Skin of body (tissue), 2 donors: ENCODE results near the gene PARM1. TPM values are rescaled to one million over a fixed set of nuclear protein-coding genes. Genes with fewer than 3 reads are reported as not detected.

Experiments used
- DNase-seq: peaks from one replicate; lab custom pipeline; 2025; lab: John Stamatoyannopoulos, UW
- total RNA-seq: library from RNA; depleted of rRNA; stranded (reverse); fragments of >200 nt; gene quantifications from one replicate; pipeline ENCODE4 v1.2.3, GENCODE V29; 2014

PARM1 gene
- total RNA-seq, 1 donor from 2014 or later = 18.9 TPM

DNA sequence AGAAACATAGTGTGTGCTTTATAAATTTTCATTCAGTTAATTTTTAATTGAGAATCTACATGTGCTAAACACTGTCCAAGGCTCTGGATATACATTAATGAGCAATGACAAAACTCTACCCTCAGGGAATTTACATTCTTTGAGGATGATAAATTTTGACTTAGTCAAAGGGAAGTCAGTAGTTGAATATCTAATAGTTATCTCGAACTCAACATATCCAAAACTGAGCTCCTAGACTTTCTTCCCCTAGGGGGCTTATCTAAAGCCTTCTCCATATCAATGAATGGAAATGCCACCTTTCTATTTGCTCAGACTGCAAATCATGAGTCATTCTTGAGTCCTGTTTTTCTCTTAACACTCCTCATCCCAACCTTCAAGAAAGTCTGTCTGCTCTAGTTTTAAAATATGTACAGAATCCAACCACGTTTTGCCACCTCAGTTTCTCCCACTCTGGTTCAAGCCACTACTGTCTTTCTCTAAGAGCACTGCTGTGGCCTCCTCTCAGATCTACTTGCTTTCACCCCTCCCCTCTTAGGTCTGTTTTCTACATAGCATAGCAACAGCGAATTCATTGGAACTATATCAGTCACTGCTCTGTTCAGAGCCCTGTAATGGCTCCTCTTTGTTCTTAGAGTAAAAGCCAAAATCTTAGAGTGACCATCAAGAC is 9.5 kb downstream of the PARM1 start:
- no peak for DNase-seq

DNA sequence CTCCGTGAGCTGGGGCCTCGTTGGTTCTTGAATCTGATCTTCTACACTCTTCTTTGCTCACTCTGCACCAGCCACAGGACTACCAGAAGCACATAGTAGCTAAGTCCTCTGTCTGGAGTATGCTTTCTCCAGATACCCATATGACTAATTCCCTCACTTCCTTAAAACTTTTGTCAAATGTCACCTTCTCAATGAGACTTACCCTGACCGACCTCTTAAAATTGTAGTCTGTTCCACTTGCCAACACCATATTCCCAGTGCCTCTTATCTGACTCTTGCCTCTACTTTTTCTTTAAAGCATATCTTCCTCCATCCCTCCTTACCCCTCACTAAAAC is 10.0 kb downstream of the PARM1 start:
- no peak for DNase-seq

DNA sequence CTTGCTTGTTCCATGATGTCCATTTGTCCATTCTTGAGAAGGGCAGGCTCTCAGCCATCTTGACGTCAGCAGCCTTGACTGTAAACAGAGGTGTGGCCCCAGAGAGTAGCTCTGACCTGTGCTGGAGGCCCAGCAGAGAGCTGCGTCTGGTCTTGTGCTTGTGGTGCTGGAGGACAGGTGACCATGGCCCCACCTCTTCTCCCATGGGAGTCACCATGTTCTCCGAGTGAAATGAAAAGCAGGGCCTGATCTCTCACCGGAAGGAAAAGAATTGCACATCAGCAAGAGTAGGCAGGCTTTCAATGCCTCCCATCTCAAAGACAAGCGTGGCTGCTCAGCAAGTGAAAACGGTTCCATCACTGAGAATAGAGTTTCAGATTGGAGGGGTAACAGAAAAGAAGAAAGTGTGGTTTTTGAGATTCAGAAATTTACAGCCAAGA is 11.5 kb downstream of the PARM1 start:
- DNase-seq = no peak

DNA sequence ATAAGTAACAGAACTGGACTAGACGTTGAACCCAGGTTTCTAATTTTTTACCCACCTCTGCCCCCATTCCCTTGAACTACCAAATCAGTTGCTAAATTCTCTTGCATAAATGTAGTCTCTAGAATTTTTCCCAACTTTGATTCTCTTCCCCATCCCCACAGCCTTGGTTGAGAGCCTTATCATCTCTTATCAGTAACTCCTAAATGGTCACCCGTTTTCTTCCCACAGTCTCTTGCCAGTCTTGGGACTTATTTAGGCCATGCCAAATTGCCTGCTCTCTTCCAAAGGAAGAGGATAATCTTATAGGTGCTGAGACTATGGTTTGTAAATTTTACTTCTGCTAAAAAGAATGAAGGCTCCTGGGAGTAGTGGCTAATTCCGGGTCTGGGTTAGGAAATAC is 13.3 kb downstream of the PARM1 start:
- no peak for DNase-seq

GRCh38 chr4:74947798-74948197 is 14.9 kb downstream of the PARM1 start:
- DNase-seq = no peak

DNA sequence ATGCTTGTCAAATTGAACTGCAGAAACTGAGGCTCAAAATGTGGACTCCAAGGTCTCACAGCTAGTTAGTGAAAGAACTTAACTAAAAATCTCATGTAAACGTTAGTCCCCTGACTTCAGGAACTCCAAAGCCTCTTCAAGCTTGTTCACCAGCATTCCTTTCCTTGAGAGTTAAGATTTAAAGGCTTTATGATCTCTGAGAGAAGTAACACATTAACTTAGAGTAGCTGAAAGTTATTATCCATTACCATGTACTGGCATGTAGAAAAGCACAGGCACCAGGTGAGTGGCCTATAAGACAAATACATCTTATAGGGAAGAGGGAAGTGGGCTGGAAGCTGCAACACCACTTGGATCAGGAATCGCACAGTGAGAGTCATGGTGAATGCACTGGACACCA is 15.3 kb downstream of the PARM1 start:
- no peak for DNase-seq

DNA sequence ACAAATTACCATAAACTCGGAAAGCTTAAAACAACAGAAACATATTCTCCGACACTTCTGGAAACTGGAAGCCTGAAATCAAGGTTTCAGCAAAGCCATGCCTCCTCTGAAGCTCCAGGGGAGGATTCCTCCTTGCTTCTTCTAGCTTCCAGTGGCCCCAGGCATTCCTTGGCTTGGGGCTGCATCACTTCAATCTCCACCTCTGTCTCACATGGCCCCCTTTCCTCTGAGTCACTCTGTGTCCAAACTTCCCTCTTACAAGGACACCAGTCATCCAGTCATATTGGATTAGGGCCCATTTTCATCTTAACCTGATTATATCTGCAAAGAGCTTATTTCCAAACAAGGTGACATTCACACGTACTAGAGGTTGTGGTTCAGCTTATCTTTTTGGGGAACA is 17.3 kb downstream of the PARM1 start:
- no peak for DNase-seq

DNA sequence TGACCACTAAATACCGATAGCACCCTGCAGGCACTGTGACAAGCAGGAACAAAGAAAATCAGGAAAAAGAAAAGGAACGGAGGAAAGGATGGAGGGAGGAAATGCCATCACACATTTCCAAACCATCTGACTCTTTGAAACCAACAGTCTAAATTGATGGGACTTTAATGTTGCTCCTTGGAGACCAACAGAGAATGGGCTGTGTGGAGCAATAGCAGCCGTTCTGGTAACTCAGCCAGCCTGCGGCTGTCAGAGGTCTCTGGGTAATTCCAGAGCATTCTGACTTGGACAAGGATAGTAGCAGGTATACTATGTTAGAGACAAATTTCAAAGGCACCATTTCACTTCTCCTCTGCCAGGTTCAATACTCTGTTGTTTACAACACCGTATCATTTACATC is 18.0 kb downstream of the PARM1 start:
- no peak for DNase-seq

DNA sequence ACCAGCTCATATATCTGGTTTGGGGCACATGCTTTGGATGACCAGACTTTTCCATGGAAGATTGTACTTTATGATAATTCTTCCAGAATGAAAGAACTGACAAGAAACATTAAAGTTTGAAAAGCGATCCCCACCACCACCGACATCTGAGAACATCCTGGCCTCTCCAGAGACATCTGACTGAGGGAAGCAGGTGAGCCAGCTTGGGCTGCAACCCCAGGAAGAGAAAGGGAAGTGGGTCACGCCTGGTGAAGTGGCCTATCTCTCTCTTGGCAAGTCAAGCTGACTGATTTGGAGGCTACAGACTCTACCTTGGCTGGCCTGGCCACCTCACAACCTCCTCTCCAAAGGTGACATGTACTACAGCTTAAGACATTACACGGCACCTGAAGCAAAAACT is 20.7 kb downstream of the PARM1 start:
- no peak for DNase-seq

DNA sequence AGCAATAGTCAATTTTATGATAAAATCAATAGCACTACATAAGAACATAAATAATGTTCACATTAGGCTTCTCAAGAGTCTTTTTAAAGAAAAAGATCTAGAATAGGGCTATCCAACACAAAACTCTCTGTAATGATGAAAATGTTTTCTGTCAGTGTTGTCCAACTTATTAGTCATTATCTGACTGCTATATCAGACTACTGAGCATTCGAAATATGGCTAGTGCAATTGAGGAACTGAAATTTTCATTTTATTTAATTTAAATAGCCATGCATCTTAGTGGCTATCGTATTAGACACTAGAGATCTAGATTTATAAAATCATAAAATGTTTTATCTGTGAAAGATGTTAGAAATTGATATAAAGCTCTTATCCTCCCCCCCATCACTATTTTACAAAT is 26.0 kb downstream of the PARM1 start:
- DNase-seq = no peak

DNA sequence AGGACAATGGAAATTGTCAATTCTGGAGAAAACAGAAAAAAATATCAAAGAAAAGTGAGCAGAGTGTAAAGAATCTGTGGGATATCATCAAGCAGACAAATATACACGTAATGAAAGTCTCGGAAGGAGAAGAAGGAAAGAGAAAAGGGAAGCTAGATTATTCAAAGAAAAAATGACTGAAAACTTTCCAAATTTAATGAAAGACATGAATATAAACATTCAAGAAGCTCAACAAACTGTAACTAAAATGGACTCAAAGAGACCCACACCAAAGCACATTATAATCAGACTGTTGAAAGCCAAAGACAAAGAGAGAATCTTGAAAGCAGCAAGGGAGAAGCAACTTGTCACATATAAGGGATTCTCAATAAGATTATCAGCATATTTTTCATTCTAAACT is 28.3 kb downstream of the PARM1 start:
- no peak for DNase-seq

GRCh38 chr4:74962584-74962983 is 29.7 kb downstream of the PARM1 start:
- no peak for DNase-seq

DNA sequence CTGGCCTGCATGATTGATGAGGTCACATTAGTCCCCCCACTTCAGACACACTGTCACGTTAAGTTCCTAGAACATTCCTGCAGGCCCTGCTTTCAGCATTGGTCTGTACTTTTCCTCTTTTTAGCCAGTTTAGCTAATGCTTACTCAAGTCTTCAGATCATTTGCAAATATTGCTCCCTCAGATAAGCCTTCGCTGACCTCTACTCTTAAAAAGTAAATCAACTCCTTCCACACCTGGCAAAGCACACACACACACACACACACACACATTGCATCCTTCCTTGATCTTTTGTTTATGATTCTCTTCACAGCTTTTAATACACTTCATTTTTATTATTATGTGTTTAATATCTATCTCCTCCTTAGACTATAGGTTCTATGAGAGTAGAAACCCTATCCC is 31.4 kb downstream of the PARM1 start:
- no peak for DNase-seq

- no peak for DNase-seq
Observed at GRCh38 chr4:74967324-74967723, 34.4 kb downstream of the PARM1 start.

DNA sequence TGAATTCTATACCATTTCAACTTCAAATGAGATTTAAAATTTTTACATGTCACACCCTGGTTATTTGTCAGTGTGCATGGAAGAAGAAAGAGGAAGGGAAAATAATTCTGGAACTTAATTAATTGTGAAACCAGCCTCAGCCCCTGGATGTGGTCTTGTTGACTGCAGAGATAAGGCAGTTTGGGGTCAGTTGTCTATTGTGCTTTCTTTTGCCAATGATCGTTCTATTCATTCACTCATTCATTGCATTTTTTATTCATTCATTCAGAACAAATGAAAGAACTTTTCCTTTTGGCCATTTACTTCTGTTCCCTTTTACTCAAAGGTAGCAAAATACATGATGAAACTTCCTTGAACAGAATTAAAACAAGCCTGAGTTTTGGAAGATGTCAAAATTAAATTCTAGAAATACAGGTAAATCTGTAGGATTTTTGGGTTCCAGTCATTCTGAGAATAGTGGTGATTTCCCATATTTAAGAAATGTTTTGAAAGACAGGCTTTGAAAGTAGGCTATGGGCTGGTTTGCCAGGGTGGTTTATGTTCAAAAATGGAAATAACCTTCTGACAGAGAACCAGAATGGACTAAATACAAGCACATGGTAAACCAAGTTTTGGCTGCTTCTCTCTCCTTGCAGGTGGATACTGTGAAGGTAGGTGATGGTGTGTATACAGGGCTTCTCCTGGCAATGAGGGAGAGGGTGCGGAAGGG is 35.7 kb downstream of the PARM1 start:
- no peak for DNase-seq

DNA sequence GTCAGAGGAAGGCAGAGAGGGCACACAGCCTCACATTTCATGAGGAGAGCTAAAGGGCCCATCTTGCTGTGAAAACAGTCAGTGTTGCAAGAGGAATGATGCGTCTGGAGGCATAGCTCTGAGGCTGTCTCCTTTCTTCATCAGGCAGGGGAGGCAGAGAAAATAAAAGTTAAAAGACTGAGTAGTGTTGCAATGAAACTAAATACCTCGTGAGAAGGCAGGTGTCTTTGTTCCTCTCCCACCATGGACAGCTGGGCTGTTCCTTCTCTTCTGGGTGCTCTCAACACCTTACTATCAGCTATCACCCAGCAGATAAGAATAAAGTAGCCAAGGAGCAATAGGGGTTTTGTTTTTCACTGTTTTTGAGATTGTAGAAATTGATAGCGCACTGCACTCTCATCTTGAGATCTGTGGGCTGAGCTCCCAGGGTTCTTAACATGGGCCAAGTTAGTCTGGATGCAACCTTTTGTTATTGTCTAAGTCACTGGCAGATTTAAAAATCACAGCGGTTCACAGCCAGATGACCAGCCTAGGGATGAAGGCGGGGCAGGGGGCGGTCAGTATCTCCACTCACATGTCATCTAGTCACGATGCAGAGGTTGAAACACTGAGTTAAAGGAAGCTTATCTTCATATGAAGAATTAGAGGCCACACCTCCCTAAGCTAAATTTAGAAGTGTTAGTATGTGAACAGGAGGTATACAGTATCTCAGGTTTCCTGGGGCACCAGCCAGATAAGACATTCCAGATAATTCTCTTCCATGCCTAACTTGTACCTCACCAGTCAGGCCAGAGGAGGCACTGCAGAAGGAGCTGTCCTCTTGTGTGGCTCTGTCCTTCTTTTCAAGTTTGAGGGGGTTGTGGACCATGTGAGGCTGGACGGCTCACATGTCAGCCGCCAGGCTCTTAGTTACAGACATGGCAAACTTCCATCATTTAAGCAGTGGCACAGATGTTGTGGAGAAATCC is 36.9 kb downstream of the PARM1 start:
- no peak for DNase-seq

DNA sequence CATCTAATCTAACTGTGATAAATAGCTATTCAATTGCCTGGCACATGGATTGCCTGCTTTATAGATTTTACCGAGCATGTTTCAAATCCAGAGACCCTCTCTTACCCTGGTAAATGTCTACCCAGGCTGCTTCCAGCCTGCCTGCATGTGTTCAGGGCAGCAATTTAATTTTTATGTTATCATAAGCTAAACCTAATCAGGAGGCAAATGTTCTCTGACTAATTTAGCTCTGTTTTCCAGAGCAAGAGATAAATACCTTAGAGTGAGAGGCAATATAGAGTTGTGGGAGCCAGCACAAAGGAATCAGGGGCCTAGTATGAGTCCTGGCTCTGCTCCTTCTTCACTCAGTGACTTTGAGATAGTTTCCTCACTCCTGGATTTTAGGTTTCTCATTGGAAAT is 37.7 kb downstream of the PARM1 start:
- DNase-seq = no peak

DNA sequence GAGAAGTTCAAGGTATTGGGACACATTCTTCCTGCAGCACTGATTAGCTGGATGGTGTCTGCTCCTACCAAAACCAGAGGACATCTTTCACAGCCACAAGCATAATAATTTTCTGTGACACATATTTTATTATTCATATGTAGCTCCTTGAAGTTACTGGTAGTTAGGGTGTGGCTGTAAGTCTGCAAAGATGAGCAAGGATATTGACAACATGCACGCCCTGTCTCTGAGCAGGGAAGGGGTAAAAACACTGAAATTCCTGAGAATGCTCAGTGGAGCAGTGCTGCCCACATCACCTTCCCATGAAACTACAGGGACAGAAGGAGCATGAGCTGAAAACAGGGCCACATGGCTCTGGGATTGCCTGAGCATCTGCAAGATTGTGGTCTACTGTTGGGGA is 38.9 kb downstream of the PARM1 start:
- DNase-seq = no peak

GRCh38 chr4:74975082-74975481 is 42.2 kb downstream of the PARM1 start:
- no peak for DNase-seq

GRCh38 chr4:74975848-74976824 is 43.2 kb downstream of the PARM1 start:
- no peak for DNase-seq
